Measurements from ENCODE around the gene MARK3.

Gene MARK3

DNA sequence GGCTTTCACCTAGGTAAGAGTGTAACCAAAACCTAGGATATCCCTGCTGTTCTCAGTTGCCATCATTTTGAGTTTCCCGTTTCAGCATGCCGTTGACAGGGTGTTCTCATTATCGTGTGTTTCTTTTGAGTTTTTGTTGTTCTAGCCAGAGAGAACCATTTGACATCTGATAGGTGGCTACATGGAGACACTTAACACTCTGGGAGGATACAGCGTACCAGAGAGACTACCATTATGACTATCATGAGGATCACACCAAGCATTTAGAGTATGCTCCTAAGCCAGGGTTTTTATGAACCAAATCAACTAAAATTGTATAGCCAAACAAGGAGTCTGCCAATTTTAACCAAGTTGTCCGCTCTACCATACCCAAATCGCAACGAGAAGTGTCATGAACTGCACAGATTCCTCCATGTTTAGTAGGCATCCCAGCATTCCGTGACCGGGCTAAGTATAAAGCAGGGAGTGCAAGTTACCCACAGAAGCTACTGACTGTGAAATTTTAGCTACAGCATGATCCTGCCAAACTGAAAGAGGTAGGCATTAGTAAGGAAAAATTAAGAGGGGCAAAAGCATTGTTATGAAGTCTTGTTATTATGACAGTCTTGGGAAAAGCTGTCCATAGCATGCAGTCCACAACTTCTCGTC is 48.8 kb downstream of the MARK3 start:
- no peak for DNase-seq (ENCODE audit: low read depth)
- no peak overlapping the region for H3K4me3 ChIP-seq (replicated peaks; ENCODE audit: low read depth, low read length)
- TF ChIP-seq, protein P1, sequence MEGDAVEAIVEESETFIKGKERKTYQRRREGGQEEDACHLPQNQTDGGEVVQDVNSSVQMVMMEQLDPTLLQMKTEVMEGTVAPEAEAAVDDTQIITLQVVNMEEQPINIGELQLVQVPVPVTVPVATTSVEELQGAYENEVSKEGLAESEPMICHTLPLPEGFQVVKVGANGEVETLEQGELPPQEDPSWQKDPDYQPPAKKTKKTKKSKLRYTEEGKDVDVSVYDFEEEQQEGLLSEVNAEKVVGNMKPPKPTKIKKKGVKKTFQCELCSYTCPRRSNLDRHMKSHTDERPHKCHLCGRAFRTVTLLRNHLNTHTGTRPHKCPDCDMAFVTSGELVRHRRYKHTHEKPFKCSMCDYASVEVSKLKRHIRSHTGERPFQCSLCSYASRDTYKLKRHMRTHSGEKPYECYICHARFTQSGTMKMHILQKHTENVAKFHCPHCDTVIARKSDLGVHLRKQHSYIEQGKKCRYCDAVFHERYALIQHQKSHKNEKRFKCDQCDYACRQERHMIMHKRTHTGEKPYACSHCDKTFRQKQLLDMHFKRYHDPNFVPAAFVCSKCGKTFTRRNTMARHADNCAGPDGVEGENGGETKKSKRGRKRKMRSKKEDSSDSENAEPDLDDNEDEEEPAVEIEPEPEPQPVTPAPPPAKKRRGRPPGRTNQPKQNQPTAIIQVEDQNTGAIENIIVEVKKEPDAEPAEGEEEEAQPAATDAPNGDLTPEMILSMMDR (IDR thresholded peaks at IDR 0.05; ENCODE audit: low read length, missing control alignments) = no peak

DNA sequence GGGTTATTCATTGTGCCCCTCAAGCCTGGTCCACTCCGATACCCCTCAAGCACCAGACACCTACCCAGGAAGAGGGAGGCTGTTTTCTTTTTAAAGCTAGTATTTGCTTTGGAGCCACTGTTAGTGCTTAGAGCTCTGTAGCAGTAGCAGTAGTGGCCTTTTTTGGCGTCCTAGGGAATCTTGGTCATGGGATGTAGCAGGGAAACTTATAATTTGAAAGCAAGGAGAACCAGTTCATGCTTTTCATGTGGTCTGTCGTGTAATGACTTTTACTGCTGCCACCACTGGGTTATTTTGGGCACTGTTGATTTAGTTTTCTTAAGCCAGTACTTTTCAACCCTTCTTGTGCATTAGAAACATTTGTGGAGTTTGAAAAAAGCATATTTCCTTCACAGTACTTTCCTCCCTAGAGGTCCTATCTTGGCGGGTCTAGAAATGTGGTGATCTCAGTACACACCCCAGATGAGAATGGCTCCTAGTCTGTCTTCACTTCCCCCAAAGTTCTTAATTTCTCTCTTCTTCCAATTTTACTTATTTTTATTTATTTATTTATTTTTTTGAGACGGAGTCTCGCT is 49.7 kb downstream of the MARK3 start:
- DNase-seq (ENCODE audit: low read depth) = no peak
- TF ChIP-seq, protein P1 (IDR thresholded peaks at IDR 0.05; ENCODE audit: low read length, missing control alignments) = no peak

DNA sequence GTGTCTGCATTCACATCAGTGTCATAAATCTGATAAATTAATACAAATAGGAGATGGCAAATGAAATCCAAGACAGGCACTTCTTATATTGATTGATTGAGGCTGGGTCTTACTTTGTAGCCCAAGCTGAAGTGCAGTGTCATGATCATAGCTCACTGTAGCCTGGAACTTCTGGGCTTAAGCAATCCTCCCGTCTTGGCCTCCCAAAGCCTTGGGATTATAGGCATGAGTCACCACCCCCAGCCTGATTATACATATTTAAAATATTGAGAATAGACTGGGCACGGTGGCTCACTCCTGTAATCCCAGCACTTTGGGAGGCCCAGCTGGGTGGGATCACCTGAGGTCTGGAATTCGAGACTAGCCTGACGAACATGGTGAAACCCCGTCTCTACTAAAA is 51.3 kb downstream of the MARK3 start:
- peak; percentile 68 for DNase-seq (ENCODE audit: low read depth)
- TF ChIP-seq, protein P1 (IDR thresholded peaks at IDR 0.05; ENCODE audit: low read length, missing control alignments) = no peak
- H3K4me3 ChIP-seq (replicated peaks; ENCODE audit: low read depth, low read length) = no peak overlapping the region

More for the DNA sequence above, 49.7 kb downstream of the MARK3 start:
- H3K4me3 ChIP-seq (replicated peaks; ENCODE audit: low read depth, low read length) = no peak overlapping the region

DNA sequence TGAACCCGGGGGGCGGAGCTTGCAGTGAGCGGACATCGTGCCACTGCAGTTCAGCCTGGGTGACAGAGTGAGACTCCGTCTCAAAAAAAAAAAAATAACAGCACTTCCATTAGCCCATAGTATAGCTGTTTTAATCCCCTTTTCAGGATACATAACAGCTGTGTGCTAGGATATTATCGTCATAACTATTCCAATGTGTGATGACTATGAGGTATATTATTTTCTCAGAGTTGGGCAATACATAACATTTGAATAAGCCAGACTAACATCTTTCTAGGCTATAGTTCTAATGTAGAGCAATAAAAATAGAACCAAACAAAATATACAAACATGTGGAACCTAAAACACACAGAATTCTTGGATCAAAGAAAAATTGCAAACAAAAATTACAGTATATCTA is 57.1 kb downstream of the MARK3 start:
- peak; percentile 38 for DNase-seq (ENCODE audit: low read depth)
- TF ChIP-seq, protein P1 (IDR thresholded peaks at IDR 0.05; ENCODE audit: low read length, missing control alignments) = no peak
- H3K4me3 ChIP-seq (replicated peaks; ENCODE audit: low read depth, low read length) = no peak overlapping the region

DNA sequence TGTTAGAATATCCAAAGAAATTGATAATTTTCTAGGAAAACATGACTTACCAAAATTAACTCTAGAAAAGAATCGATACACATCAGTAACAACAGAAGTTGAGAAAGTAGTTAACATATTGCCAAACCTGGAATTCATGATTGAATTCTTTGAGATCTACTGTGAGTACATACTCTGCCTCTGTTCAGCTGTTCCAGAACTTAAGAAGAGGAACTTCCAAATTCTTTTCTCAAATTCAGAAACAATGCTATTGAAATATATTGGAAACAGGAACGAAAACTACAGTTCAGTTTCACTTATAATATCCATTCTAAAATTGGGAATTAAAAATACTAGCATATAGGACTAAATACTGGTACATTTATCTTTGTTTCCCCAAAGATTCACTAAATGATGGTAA is 57.9 kb downstream of the MARK3 start:
- TF ChIP-seq, protein P1 (IDR thresholded peaks at IDR 0.05; ENCODE audit: low read length, missing control alignments) = no peak
- no peak overlapping the region for H3K4me3 ChIP-seq (replicated peaks; ENCODE audit: low read depth, low read length)
- DNase-seq (ENCODE audit: low read depth) = no peak

DNA sequence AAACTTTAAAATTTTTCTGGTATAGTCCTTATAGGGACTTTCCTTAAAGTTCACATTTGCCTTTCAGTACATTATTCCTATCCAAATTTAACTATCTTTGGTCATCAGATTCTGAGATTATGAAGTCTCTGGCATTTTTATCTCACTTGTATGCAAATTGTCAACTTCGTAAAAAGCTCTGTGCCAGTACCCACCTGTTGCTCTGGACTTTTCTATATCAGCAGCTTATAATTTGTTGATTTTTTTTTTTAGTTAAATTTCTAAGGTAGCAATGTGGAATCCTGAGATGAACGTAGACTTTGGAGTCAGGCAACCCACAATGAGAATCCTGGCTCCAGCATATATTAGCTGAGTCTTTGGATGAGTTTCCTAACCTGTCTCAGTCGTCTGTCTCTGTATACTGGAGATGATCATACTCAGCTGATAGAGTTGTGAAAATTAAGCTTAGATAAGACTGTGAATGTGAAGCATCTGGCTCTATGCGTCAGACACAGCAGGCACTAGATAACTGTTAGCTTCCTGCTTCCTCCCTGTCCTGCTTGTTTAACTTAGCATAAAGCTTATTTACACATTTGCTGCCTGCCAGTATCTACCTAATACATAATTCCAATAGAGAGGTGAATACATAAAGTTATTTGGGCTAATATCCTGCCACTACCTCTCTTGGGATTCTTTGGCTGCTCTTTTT is 59.8 kb downstream of the MARK3 start:
- peak; percentile 65 for DNase-seq (ENCODE audit: low read depth)
- H3K4me3 ChIP-seq (replicated peaks; ENCODE audit: low read depth, low read length) = no peak overlapping the region
- TF ChIP-seq, protein P1 (IDR thresholded peaks at IDR 0.05; ENCODE audit: low read length, missing control alignments) = no peak
